ENCODE results near the gene RAP1GDS1. TPM values are rescaled to one million over a fixed set of nuclear protein-coding genes. Genes with fewer than 3 reads are reported as not detected.

Gene RAP1GDS1
- total RNA-seq, 1 experiment from 2014 or later = 40.8 TPM

GRCh38 chr4:98470366-98470765, 209.2 kb downstream of the RAP1GDS1 start:
- CTCF ChIA-PET = no interaction called here
- Histone ChIP-seq H2AFZ (ENCODE audit: low read depth, low read length, poor library complexity, severe bottlenecking) (no peak overlapping the region), H3K9me2 (ENCODE audit: insufficient read depth) (no peaks in the 10 kb centered on the region), H3K27me3 (ENCODE audit: insufficient read depth, low read length) (no peaks in the 10 kb centered on the region), H4K20me1 (ENCODE audit: insufficient read depth) (no peaks in the 10 kb centered on the region), H3K9ac (ENCODE audit: low read length) (no peak overlapping the region), H3K4me2 (ENCODE audit: low read length) (no peak overlapping the region), H3K4me3 (replicated peaks in 1 of 2; ENCODE audit: low read depth in 1 of 2, low read length in 2 of 2) (no peak overlapping the region), H3K79me2 (ENCODE audit: insufficient read depth, low read length) (no peaks in the 10 kb centered on the region), H3K36me3 (ENCODE audit: control insufficient read depth in 1 of 2, insufficient read depth in 2 of 2, low read length in 2 of 2) (peaks cover 9 to 25% of the 10 kb centered on the region in 2 experiments; a peak in 3 of 4 replicates), H3K9me3 (ENCODE audit: control insufficient read depth in 1 of 2, insufficient read depth in 1 of 2, low read depth in 1 of 2, low read length in 2 of 2) (no peaks in the 10 kb centered on the region), H3K27ac (ENCODE audit: low read depth, low read length) (no peak overlapping the region), H3K4me1 (ENCODE audit: control insufficient read depth in 1 of 2, insufficient read depth in 2 of 2, low read length in 2 of 2) (peaks cover 0 to 21% of the 10 kb centered on the region in 2 experiments; a peak in 2 of 4 replicates)
- ATAC-seq = no peak
- DNase-seq (ENCODE audit: low read depth, low spot score) = no peak
- intact Hi-C loops (cut with micrococcal nuclease) = no loop called here
- RAD21 ChIA-PET (ENCODE audit: low non-redundant PET in 1 of 2, low total read pairs in 2 of 2, uncharacterized antibody in 2 of 2, unreplicated experiment in 2 of 2) = no interaction called here
- POLR2A ChIA-PET = no interaction called here
- no TSS peak for BruUV-seq (replicated peaks)
- TF ChIP-seq ELF1 (IDR thresholded peaks at IDR 0.05; ENCODE audit: borderline replicate concordance, low read depth) (no peak), ZFX (IDR thresholded peaks at IDR 0.05) (no peak), ZNF274 (IDR thresholded peaks at IDR 0.05; ENCODE audit: low read depth, low read length) (no peak), MAX (IDR thresholded peaks at IDR 0.05) (no peak), CBX3 (IDR thresholded peaks at IDR 0.05; ENCODE audit: low read depth) (no peak), YY1 (IDR thresholded peaks at IDR 0.05; ENCODE audit: extremely low read depth, insufficient replicate concordance, low read depth, low read length) (no peak)
- TF ChIP-seq, protein P1, sequence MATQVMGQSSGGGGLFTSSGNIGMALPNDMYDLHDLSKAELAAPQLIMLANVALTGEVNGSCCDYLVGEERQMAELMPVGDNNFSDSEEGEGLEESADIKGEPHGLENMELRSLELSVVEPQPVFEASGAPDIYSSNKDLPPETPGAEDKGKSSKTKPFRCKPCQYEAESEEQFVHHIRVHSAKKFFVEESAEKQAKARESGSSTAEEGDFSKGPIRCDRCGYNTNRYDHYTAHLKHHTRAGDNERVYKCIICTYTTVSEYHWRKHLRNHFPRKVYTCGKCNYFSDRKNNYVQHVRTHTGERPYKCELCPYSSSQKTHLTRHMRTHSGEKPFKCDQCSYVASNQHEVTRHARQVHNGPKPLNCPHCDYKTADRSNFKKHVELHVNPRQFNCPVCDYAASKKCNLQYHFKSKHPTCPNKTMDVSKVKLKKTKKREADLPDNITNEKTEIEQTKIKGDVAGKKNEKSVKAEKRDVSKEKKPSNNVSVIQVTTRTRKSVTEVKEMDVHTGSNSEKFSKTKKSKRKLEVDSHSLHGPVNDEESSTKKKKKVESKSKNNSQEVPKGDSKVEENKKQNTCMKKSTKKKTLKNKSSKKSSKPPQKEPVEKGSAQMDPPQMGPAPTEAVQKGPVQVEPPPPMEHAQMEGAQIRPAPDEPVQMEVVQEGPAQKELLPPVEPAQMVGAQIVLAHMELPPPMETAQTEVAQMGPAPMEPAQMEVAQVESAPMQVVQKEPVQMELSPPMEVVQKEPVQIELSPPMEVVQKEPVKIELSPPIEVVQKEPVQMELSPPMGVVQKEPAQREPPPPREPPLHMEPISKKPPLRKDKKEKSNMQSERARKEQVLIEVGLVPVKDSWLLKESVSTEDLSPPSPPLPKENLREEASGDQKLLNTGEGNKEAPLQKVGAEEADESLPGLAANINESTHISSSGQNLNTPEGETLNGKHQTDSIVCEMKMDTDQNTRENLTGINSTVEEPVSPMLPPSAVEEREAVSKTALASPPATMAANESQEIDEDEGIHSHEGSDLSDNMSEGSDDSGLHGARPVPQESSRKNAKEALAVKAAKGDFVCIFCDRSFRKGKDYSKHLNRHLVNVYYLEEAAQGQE (IDR thresholded peaks at IDR 0.05; ENCODE audit: low read depth) = no peak
